ENCODE results near the gene TSACC. TPM values are rescaled to one million over a fixed set of nuclear protein-coding genes. Genes with fewer than 3 reads are reported as not detected.

Gene TSACC
- total RNA-seq, 1 experiment from 2014 or later = 3.6 TPM

- Histone ChIP-seq H3K4me3 (ENCODE audit: low read depth in 2 of 2, low read length in 2 of 2) (no peak overlapping the region), H3K27ac (ENCODE audit: low read length) (no peak overlapping the region), H3K9me3 (ENCODE audit: control insufficient read depth, insufficient read depth, low read depth, low read length) (no peaks in the 10 kb centered on the region), H3K36me3 (ENCODE audit: control insufficient read depth, insufficient read depth, low read length) (no peaks in the 10 kb centered on the region; the same call in 1 of the 2 replicates), H3K4me1 (ENCODE audit: control insufficient read depth, insufficient read depth, low read length) (peaks cover 5% of the 10 kb centered on the region; the same call in 1 of the 2 replicates), H3K27me3 (ENCODE audit: control insufficient read depth, insufficient read depth, low read length) (no peaks in the 10 kb centered on the region)
- no peak for DNase-seq (ENCODE audit: low read depth, low spot score)
- intact Hi-C loops (cut with micrococcal nuclease; ENCODE audit: unreplicated experiment) = no loop called here
- in situ Hi-C loops (cut with HindIII; ENCODE audit: low pct_unique_long_range_greater_than_20kb, low sequenced_read_pairs) = no loop called here
- no peak for TF ChIP-seq SIN3A (IDR thresholded peaks at IDR 0.05; ENCODE audit: borderline replicate concordance, insufficient read depth, low read depth, low read length)
- TF ChIP-seq POLR2AphosphoS5 (IDR thresholded peaks at IDR 0.05; ENCODE audit: low read depth, low read length) = no peak
- TF ChIP-seq TCF7L2 (IDR thresholded peaks at IDR 0.05; ENCODE audit: low read depth, low read length) = no peak
- ChIA-PET POLR2A (interaction anchor here (0.6 kb wide), 1 partner anchor 135 kb away, joined by 4 read pairs; the partner anchor contains the start of gene MEF2D), CTCF (interaction anchor here (0.8 kb wide), 1 partner anchor 31 kb away, joined by 3 read pairs; no protein-coding TSS in a partner anchor)
- no peak for ATAC-seq
- no TSS peak for BruUV-seq (replicated peaks)
These were observed 27.4 kb downstream of the TSACC start for GRCh38 chr1:156365754-156366153.

GRCh38 chr1:156366378-156367166, 28.2 kb downstream of the TSACC start:
- DNase-seq (ENCODE audit: low read depth, low spot score) = no peak
- POLR2A ChIA-PET = interaction anchor here (0.6 kb wide), 2 partner anchors 134 to 228 kb away, joined by 4 to 8 read pairs; partner anchors contain the start of gene MEF2D
- H3K27me3 ChIP-seq (ENCODE audit: control insufficient read depth, insufficient read depth, low read length) = no peaks in the 10 kb centered on the region

More at GRCh38 chr1:156366378-156367166, 28.2 kb downstream of the TSACC start:
- no peak for ATAC-seq
- BruUV-seq (replicated peaks) = no TSS peak
- no peak overlapping the region for H3K4me3 ChIP-seq (ENCODE audit: low read depth in 2 of 2, low read length in 2 of 2)
- peaks cover 5% of the 10 kb centered on the region; the same call in 1 of the 2 replicates for H3K4me1 ChIP-seq (ENCODE audit: control insufficient read depth, insufficient read depth, low read length)
- intact Hi-C loops (cut with micrococcal nuclease; ENCODE audit: unreplicated experiment) = no loop called here
- TF ChIP-seq CTCF (IDR thresholded peaks at IDR 0.05) = no peak
- TF ChIP-seq TCF7L2 (IDR thresholded peaks at IDR 0.05; ENCODE audit: low read depth, low read length) = no peak
- TF ChIP-seq POLR2AphosphoS5 (IDR thresholded peaks at IDR 0.05; ENCODE audit: low read depth, low read length) = no peak
- no peak for TF ChIP-seq SIN3A (IDR thresholded peaks at IDR 0.05; ENCODE audit: borderline replicate concordance, insufficient read depth, low read depth, low read length)
- no peak for TF ChIP-seq REST (IDR thresholded peaks at IDR 0.05; ENCODE audit: insufficient read depth in 1 of 2, low read depth in 2 of 2, low read length in 1 of 2)
- H3K27ac ChIP-seq (ENCODE audit: low read length) = no peak overlapping the region
- in situ Hi-C loops (cut with HindIII; ENCODE audit: low pct_unique_long_range_greater_than_20kb, low sequenced_read_pairs) = no loop called here
- H3K36me3 ChIP-seq (ENCODE audit: control insufficient read depth, insufficient read depth, low read length) = no peaks in the 10 kb centered on the region; the same call in 1 of the 2 replicates
- CTCF ChIA-PET = interaction anchor here (0.6 kb wide), 1 partner anchor 65 kb away, joined by 3 read pairs; no protein-coding TSS in a partner anchor
- no peaks in the 10 kb centered on the region for H3K9me3 ChIP-seq (ENCODE audit: control insufficient read depth, insufficient read depth, low read depth, low read length)

All from Panc1 (cell line).